ENCODE measurements around the gene EXOC3L2. TPM values are rescaled to one million over a fixed set of nuclear protein-coding genes. Genes with fewer than 3 reads are reported as not detected.

EXOC3L2 gene
- total and polyA plus RNA-seq, 10 of the 15 experiments (the other 5 are each of a cell fraction or from before 2014, with no cell fraction given), result not detected

DNA sequence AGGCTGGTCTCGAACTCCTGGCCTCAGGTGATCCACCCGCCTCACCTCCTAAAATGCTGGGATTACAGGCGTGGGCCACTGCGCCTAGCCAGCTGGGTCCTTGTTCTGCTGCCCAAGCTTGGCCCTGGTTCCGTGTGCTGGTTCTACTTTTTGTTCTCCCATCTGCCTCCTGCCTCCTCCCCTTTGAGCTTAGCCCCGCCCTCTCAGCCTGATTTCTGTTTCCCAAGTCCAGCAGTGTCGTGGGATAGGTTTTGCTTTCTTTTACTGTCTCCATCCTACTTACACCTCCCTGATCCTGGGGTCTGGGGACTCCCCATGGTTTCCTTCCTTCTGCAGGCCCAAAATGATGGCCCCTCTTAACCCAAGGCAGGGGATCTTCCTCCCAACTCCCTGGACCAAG, 64.3 kb downstream of the EXOC3L2 start:
- Histone ChIP-seq H2AFZ (ENCODE audit: control insufficient read depth, low read depth, low read length) (no peak overlapping the region), H3K9ac (ENCODE audit: control insufficient read depth, insufficient read depth, low read length) (no peak overlapping the region), H3K4me2 (ENCODE audit: control insufficient read depth, insufficient read depth) (peak overlapping the region; percentile 88), H3K9me3 (replicated peaks; ENCODE audit: control insufficient read depth, insufficient read depth, low read length) (no peaks in the 10 kb centered on the region), H3K79me2 (ENCODE audit: control insufficient read depth, insufficient read depth, low read length) (peaks cover 39% of the 10 kb centered on the region), H3K4me1 (ENCODE audit: control insufficient read depth, insufficient read depth, low read length) (peaks cover 17% of the 10 kb centered on the region), H3K27me3 (replicated peaks in 1 of 2; ENCODE audit: control insufficient read depth in 2 of 2, insufficient read depth in 2 of 2, low read length in 1 of 2) (no peaks in the 10 kb centered on the region), H3K27ac (ENCODE audit: control insufficient read depth, insufficient read depth) (peak overlapping the region; percentile 39; the same call in 1 of the 2 replicates), H4K20me1 (ENCODE audit: control insufficient read depth, insufficient read depth) (no peaks in the 10 kb centered on the region), H3K4me3 (peak overlapping the region; percentile 86; the same call in 1 of the 2 replicates), H3K36me3 (ENCODE audit: control insufficient read depth in 2 of 2, insufficient read depth in 2 of 2, low read length in 1 of 2) (peaks cover 0 to 6% of the 10 kb centered on the region in 2 experiments; a peak in 2 of 4 replicates)
- FAIRE-seq (no peak), ATAC-seq (no peak), DNase-seq (ENCODE audit: low read depth, low spot score) (no peak)
- ChIA-PET SMC1A (ENCODE audit: uncharacterized antibody, unreplicated experiment) (interaction anchor here (0.9 to 1.3 kb wide), 2 partner anchors 16 to 54 kb away, joined by 3 to 4 read pairs; no protein-coding TSS in a partner anchor), RAD21 (ENCODE audit: unreplicated experiment) (no interaction called here), CTCF (interaction anchor here (0.6 to 1.1 kb wide), 2 partner anchors 13 to 157 kb away, joined by 4 to 5 read pairs; no protein-coding TSS in a partner anchor), POLR2A (interaction anchor here (0.7 to 1.4 kb wide), 2 partner anchors 23 to 70 kb away, joined by 4 to 7 read pairs; no protein-coding TSS in a partner anchor)
- BruUV-seq (replicated peaks), result no TSS peak
- 100% methylated on average over 7 of the region's 7 CpGs for WGBS (ENCODE audit: insufficient coverage, insufficient replicate concordance, low lambda C conversion rate, missing lambda C conversion rate)
- in situ Hi-C loops (cut with MboI), result no loop called here
- intact Hi-C loops (cut with micrococcal nuclease; ENCODE audit: unreplicated experiment), result loop anchor here (10.0 kb wide), 1 partner anchor 166 kb away; no protein-coding TSS in a partner anchor
- TF ChIP-seq, protein P1, sequence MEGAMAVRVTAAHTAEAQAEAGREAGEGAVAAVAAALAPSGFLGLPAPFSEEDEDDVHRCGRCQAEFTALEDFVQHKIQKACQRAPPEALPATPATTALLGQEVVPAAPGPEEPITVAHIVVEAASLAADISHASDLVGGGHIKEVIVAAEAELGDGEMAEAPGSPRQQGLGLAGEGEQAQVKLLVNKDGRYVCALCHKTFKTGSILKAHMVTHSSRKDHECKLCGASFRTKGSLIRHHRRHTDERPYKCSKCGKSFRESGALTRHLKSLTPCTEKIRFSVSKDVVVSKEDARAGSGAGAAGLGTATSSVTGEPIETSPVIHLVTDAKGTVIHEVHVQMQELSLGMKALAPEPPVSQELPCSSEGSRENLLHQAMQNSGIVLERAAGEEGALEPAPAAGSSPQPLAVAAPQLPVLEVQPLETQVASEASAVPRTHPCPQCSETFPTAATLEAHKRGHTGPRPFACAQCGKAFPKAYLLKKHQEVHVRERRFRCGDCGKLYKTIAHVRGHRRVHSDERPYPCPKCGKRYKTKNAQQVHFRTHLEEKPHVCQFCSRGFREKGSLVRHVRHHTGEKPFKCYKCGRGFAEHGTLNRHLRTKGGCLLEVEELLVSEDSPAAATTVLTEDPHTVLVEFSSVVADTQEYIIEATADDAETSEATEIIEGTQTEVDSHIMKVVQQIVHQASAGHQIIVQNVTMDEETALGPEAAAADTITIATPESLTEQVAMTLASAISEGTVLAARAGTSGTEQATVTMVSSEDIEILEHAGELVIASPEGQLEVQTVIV (IDR thresholded peaks at IDR 0.05; ENCODE audit: borderline replicate concordance, partially characterized antibody), result no peak
- no peak for TF ChIP-seq BHLHE40 (IDR thresholded peaks at IDR 0.05; ENCODE audit: borderline replicate concordance in 1 of 2, low read depth in 2 of 2, low read length in 1 of 2)
- no peak for TF ChIP-seq FOXM1 (IDR thresholded peaks at IDR 0.05; ENCODE audit: low read depth, low read length)
- TF ChIP-seq, protein P2, sequence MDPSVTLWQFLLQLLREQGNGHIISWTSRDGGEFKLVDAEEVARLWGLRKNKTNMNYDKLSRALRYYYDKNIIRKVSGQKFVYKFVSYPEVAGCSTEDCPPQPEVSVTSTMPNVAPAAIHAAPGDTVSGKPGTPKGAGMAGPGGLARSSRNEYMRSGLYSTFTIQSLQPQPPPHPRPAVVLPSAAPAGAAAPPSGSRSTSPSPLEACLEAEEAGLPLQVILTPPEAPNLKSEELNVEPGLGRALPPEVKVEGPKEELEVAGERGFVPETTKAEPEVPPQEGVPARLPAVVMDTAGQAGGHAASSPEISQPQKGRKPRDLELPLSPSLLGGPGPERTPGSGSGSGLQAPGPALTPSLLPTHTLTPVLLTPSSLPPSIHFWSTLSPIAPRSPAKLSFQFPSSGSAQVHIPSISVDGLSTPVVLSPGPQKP (IDR thresholded peaks at IDR 0.05; ENCODE audit: low read depth, low read length), result no peak
- TF ChIP-seq, protein P3, sequence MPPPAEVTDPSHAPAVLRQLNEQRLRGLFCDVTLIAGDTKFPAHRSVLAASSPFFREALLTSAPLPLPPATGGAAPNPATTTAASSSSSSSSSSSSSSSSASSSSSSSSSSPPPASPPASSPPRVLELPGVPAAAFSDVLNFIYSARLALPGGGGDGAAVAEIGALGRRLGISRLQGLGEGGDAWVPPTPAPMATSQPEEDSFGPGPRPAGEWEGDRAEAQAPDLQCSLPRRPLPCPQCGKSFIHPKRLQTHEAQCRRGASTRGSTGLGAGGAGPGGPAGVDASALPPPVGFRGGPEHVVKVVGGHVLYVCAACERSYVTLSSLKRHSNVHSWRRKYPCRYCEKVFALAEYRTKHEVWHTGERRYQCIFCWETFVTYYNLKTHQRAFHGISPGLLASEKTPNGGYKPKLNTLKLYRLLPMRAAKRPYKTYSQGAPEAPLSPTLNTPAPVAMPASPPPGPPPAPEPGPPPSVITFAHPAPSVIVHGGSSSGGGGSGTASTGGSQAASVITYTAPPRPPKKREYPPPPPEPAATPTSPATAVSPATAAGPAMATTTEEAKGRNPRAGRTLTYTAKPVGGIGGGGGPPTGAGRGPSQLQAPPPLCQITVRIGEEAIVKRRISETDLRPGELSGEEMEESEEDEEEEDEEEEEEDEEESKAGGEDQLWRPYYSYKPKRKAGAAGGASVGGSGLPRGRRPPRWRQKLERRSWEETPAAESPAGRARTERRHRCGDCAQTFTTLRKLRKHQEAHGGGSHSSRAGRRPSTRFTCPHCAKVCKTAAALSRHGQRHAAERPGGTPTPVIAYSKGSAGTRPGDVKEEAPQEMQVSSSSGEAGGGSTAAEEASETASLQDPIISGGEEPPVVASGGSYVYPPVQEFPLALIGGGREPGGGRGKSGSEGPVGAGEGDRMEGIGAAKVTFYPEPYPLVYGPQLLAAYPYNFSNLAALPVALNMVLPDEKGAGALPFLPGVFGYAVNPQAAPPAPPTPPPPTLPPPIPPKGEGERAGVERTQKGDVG (CRISPR knock-in tag; IDR thresholded peaks at IDR 0.05), result no peak
- TF ChIP-seq MYC (IDR thresholded peaks at IDR 0.05; ENCODE audit: insufficient read depth, insufficient read length, insufficient replicate concordance, low read length, severe bottlenecking), result no peak
- TF ChIP-seq MTA2 (IDR thresholded peaks at IDR 0.05; ENCODE audit: low read depth), result no peak
- TF ChIP-seq CEBPB (IDR thresholded peaks at IDR 0.05; ENCODE audit: borderline replicate concordance in 1 of 2, low read depth in 2 of 2, low read length in 2 of 2), result no peak
- no peak for TF ChIP-seq IKZF2 (IDR thresholded peaks at IDR 0.05)
- TF ChIP-seq SUZ12 (IDR thresholded peaks at IDR 0.05; ENCODE audit: unreplicated experiment), result no peak
- TF ChIP-seq EED (IDR thresholded peaks at IDR 0.05; ENCODE audit: low read depth), result no peak
- TF ChIP-seq, protein P4, sequence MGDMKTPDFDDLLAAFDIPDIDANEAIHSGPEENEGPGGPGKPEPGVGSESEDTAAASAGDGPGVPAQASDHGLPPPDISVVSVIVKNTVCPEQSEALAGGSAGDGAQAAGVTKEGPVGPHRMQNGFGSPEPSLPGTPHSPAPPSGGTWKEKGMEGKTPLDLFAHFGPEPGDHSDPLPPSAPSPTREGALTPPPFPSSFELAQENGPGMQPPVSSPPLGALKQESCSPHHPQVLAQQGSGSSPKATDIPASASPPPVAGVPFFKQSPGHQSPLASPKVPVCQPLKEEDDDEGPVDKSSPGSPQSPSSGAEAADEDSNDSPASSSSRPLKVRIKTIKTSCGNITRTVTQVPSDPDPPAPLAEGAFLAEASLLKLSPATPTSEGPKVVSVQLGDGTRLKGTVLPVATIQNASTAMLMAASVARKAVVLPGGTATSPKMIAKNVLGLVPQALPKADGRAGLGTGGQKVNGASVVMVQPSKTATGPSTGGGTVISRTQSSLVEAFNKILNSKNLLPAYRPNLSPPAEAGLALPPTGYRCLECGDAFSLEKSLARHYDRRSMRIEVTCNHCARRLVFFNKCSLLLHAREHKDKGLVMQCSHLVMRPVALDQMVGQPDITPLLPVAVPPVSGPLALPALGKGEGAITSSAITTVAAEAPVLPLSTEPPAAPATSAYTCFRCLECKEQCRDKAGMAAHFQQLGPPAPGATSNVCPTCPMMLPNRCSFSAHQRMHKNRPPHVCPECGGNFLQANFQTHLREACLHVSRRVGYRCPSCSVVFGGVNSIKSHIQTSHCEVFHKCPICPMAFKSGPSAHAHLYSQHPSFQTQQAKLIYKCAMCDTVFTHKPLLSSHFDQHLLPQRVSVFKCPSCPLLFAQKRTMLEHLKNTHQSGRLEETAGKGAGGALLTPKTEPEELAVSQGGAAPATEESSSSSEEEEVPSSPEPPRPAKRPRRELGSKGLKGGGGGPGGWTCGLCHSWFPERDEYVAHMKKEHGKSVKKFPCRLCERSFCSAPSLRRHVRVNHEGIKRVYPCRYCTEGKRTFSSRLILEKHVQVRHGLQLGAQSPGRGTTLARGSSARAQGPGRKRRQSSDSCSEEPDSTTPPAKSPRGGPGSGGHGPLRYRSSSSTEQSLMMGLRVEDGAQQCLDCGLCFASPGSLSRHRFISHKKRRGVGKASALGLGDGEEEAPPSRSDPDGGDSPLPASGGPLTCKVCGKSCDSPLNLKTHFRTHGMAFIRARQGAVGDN (IDR thresholded peaks at IDR 0.05), result no peak

All from GM12878 (cell line).